RWPE1 (cell line): ENCODE results near the gene FBXO4.

Experiments used
- CTCF ChIA-PET: fragments of 350-600 bp; sonication (Branson Sonifier 250); formaldehyde crosslinking; extraction: SDS; loops from one replicate; lab custom pipeline; 2021; lab: Yijun Ruan, JAX
- POLR2A ChIA-PET: fragments of 400-600 bp; formaldehyde crosslinking; extraction: SDS; loops from one replicate; lab custom pipeline; 2020; ENCODE audit warnings: antibody characterized with exemption; ENCODE audit not compliant: low non-redundant PET; lab: Yijun Ruan, JAX
- DNase-seq: peaks from one replicate; pipeline ENCODE4 v3.0.0; 2012; ENCODE audit warnings: low spot score
- H3K27ac ChIP-seq: fragments of 450-650 bp; 2 replicates; pipeline ENCODE4 v1.5.1; 2017
- TF ChIP-seq, protein P1 (sequence below): fragments of 450-650 bp; conservative IDR thresholded peaks from 2 replicates; pipeline ENCODE4 v1.5.1; 2017; ENCODE audit warnings: low read depth, mild to moderate bottlenecking

The FBXO4 gene

DNA sequence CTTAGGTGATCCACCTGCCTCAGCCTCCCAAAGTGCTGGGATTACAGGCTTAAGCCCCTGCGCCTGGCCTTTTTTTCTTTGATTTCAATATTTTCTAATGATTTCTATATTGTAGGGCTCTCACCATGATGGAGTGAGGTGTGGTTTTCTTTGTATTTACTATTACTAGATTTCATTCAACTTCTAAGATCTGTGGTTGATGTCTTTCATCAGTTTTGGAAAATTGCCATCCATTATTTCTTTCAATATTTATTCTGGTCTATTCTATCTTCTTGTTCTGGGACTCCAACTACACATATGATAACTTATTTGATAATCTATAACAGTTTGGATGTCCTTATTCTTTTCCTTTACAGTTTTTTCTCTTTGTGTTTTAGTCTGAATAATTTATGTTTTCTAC lies 31.9 kb downstream of the FBXO4 start:
- POLR2A ChIA-PET, result no interaction called here
- H3K27ac ChIP-seq, result no peak overlapping the region
- CTCF ChIA-PET, result interaction anchor here (0.6 kb wide), 1 partner anchor 172 kb away, joined by 3 read pairs; no protein-coding TSS in a partner anchor
- TF ChIP-seq, protein P1, sequence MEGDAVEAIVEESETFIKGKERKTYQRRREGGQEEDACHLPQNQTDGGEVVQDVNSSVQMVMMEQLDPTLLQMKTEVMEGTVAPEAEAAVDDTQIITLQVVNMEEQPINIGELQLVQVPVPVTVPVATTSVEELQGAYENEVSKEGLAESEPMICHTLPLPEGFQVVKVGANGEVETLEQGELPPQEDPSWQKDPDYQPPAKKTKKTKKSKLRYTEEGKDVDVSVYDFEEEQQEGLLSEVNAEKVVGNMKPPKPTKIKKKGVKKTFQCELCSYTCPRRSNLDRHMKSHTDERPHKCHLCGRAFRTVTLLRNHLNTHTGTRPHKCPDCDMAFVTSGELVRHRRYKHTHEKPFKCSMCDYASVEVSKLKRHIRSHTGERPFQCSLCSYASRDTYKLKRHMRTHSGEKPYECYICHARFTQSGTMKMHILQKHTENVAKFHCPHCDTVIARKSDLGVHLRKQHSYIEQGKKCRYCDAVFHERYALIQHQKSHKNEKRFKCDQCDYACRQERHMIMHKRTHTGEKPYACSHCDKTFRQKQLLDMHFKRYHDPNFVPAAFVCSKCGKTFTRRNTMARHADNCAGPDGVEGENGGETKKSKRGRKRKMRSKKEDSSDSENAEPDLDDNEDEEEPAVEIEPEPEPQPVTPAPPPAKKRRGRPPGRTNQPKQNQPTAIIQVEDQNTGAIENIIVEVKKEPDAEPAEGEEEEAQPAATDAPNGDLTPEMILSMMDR, result no peak
- DNase-seq, result no peak

GRCh38 chr5:41960481-41960880 lies 35.4 kb downstream of the FBXO4 start:
- DNase-seq, result no peak
- TF ChIP-seq, protein P1, result no peak
- H3K27ac ChIP-seq, result no peak overlapping the region
- CTCF ChIA-PET, result no interaction called here
- POLR2A ChIA-PET, result no interaction called here

GRCh38 chr5:41961736-41962135 lies 36.7 kb downstream of the FBXO4 start:
- H3K27ac ChIP-seq, result no peak overlapping the region
- no peak for DNase-seq
- TF ChIP-seq, protein P1, result no peak
- ChIA-PET CTCF (no interaction called here), POLR2A (no interaction called here)

- TF ChIP-seq, protein P1, result no peak
- CTCF ChIA-PET, result no interaction called here
- POLR2A ChIA-PET, result no interaction called here
- no peak for DNase-seq
- no peak overlapping the region for H3K27ac ChIP-seq
Measured at GRCh38 chr5:41962491-41962890, 37.4 kb downstream of the FBXO4 start.

GRCh38 chr5:41966401-41967105 lies 41.5 kb downstream of the FBXO4 start:
- no peak for DNase-seq
- ChIA-PET POLR2A (no interaction called here), CTCF (no interaction called here)
- H3K27ac ChIP-seq, result no peak overlapping the region
- TF ChIP-seq, protein P1, result no peak

DNA sequence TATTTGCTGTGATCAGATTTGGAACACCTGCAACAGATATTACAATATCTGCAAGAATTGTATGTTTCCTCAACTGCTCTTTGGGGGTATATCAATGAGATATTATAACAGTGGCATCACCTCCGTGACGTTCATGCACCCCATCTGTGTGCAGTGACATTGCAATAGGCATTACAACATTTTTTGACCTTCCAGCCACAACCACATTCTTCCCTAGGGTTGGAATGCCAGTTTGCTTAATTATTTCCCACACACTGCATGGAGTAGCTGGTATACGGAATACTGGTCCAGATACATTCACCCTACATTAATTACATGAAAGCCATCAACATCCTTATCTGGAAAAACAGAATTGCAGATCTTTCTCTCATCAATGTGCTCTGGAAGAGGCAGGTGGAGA lies 42.3 kb downstream of the FBXO4 start:
- POLR2A ChIA-PET, result no interaction called here
- TF ChIP-seq, protein P1, result no peak
- no peak overlapping the region for H3K27ac ChIP-seq
- CTCF ChIA-PET, result no interaction called here
- DNase-seq, result no peak
